K562 (cell line): ENCODE measurements around the gene GNA14. TPM values are rescaled to one million over a fixed set of nuclear protein-coding genes. Genes with fewer than 3 reads are reported as not detected.

ENCODE experiments used
- ATAC-seq: fragments of 200-7000 bp; cut with Tn5 transposase; 3 replicates; pipeline ENCODE4 v1.9.1; 2020; ENCODE audit warnings: moderate library complexity
- BruUV-seq: library from RNA; stranded (reverse); fragments of 400-500 nt; replicated peaks from 2 replicates; lab custom pipeline; 2021; lab: Mats Ljungman, UMichigan
- CTCF ChIA-PET: fragments of 300-600 bp; formaldehyde crosslinking; extraction: SDS; loops from one replicate; lab custom pipeline; 2021; ENCODE audit warnings: low intra/inter-chr PET ratio; lab: Yijun Ruan, JAX
- POLR2A ChIA-PET: fragments of 300-600, 350-650 bp; sonication (Branson Sonifier 250); formaldehyde crosslinking; extraction: SDS; loops from one replicate; lab custom pipeline; 2021; ENCODE audit warnings: antibody characterized with exemption, inconsistent platforms; lab: Yijun Ruan, JAX
- DNase-seq, 4 experiments: peaks; one replicate each; pipeline versions ENCODE4 v3.0.0 to v3.0.0-alpha.2; 2011 to 2018; ENCODE audit warnings: low spot score in 3 of 4, mixed read lengths in 3 of 4; ENCODE audit errors: extremely low read depth in 1 of 4
- FAIRE-seq: peaks from 2 replicates; lab custom pipeline; 2011; peaks lifted over from hg19 to GRCh38; lab: Jason Lieb, UNC
- H2AFZ ChIP-seq: 2 replicates; pipeline ENCODE4 v1.6.0; 2011; ENCODE audit warnings: low read depth, low read length, control low read depth, inconsistent platforms
- H3K27ac ChIP-seq: fragments of 200-600 bp; 3 replicates; pipeline ENCODE4 v1.8.0; 2011; ENCODE audit warnings: low read depth, mild to moderate bottlenecking, control low read depth, inconsistent platforms, low read length, moderate library complexity, mixed read lengths; ENCODE audit errors: extremely low read depth
- H3K27me3 ChIP-seq, 2 experiments: fragments of 300-600 bp in 1 of 2; 2 replicates in 1 of 2; 3 replicates in 1 of 2; pipeline versions ENCODE4 v1.6.0 to v1.8.0; 2011; ENCODE audit warnings: inconsistent platforms in 2 of 2, low read length in 2 of 2, mild to moderate bottlenecking in 1 of 2, mixed read lengths in 1 of 2, moderate library complexity in 1 of 2; ENCODE audit not compliant: control insufficient read depth in 2 of 2, insufficient read depth in 2 of 2
- H3K36me3 ChIP-seq: fragments of 300-600 bp; 3 replicates; pipeline ENCODE4 v1.8.0; 2011; ENCODE audit warnings: mild to moderate bottlenecking, low read length, inconsistent platforms; ENCODE audit not compliant: control insufficient read depth, insufficient read depth
- H3K4me1 ChIP-seq, 2 experiments: fragments of 200-600 bp in 1 of 2; replicated peaks in 1 of 2; 2 replicates in 1 of 2; 3 replicates in 1 of 2; pipeline versions ENCODE4 v1.5.1 to v1.8.0; 2011; ENCODE audit warnings: inconsistent platforms in 2 of 2, low read length in 2 of 2, mild to moderate bottlenecking in 1 of 2, mixed read lengths in 1 of 2, moderate library complexity in 1 of 2; ENCODE audit not compliant: control insufficient read depth in 2 of 2, insufficient read depth in 2 of 2
- H3K4me2 ChIP-seq: 2 replicates; pipeline ENCODE4 v1.6.1; 2011; ENCODE audit warnings: low read length, control low read depth, inconsistent platforms, mixed read lengths; ENCODE audit not compliant: insufficient read depth
- H3K4me3 ChIP-seq: fragments of 200-600 bp; sonication (generic), shearing (Covaris generic); 2 replicates; pipeline ENCODE4 v1.5.1; 2016; ENCODE audit warnings: control low read depth, inconsistent platforms
- H3K79me2 ChIP-seq: fragments of 200-600 bp; 3 replicates; pipeline ENCODE4 v1.8.0; 2011; ENCODE audit warnings: low read length, inconsistent platforms; ENCODE audit not compliant: control insufficient read depth, insufficient read depth
- H3K9ac ChIP-seq, 2 experiments: 2 replicates each; pipeline versions ENCODE4 v1.6.0 to v1.6.1; 2011; ENCODE audit warnings: low read depth in 2 of 2, low read length in 2 of 2, control low read depth in 1 of 2, inconsistent platforms in 1 of 2, mild to moderate bottlenecking in 1 of 2, mixed read lengths in 1 of 2; ENCODE audit not compliant: insufficient read depth in 1 of 2
- H3K9me1 ChIP-seq: one replicate; pipeline ENCODE4 v1.6.0; 2011; ENCODE audit warnings: inconsistent platforms, mild to moderate bottlenecking, low read length, moderate library complexity; ENCODE audit not compliant: control insufficient read depth, insufficient read depth
- H3K9me3 ChIP-seq: replicated peaks from 2 replicates; pipeline ENCODE4 v1.5.1; 2011; ENCODE audit warnings: low read depth, low read length, inconsistent platforms; ENCODE audit not compliant: control insufficient read depth, insufficient read depth
- H4K20me1 ChIP-seq: replicated peaks from 2 replicates; pipeline ENCODE4 v1.6.1; 2011; ENCODE audit warnings: low read length, inconsistent platforms, mixed read lengths; ENCODE audit not compliant: control insufficient read depth, insufficient read depth
- ATF7 ChIP-seq: fragments of 450-650 bp; IDR thresholded peaks from 2 replicates; pipeline ENCODE4 v1.7.1; 2014; ENCODE audit warnings: mild to moderate bottlenecking, moderate library complexity
- FOXJ3 ChIP-seq: sonication (generic); formaldehyde crosslinking; IDR thresholded peaks from 2 replicates; pipeline ENCODE4 v1.4.0; 2020; ENCODE audit warnings: mild to moderate bottlenecking, missing genetic modification reagents
- GTF2F1 ChIP-seq: IDR thresholded peaks from 2 replicates; pipeline ENCODE4 v1.6.1; 2011; ENCODE audit warnings: low read depth, low read length, improper control_type of control experiment
- STAT5A ChIP-seq: IDR thresholded peaks from 2 replicates; pipeline ENCODE4 v1.6.1; 2012; ENCODE audit warnings: low read length, inconsistent platforms, borderline replicate concordance
- ZNF41 ChIP-seq: fragments of 250-450 bp; sonication (Bioruptor Pico); conservative IDR thresholded peaks from 2 replicates; pipeline ENCODE4 v1.4.0; 2020; ENCODE audit warnings: mild to moderate bottlenecking
- ZNF444 ChIP-seq: fragments of 250-450 bp; sonication (Bioruptor Pico); IDR thresholded peaks from 2 replicates; pipeline ENCODE4 v1.4.0; 2020; ENCODE audit warnings: mild to moderate bottlenecking, moderate library complexity
- ZNF696 ChIP-seq: fragments of 250-450 bp; sonication (Bioruptor Pico); conservative IDR thresholded peaks from 2 replicates; pipeline ENCODE4 v1.4.0; 2020; ENCODE audit warnings: mild to moderate bottlenecking, moderate library complexity
- WGBS: fragments of 100-300 bp; shearing (Covaris generic); methylation state at CpG from one replicate; pipeline ENCODE4 v1.1.6; 2016; ENCODE audit warnings: low coverage, mixed read lengths; ENCODE audit not compliant: insufficient coverage; ENCODE audit errors: missing lambda C conversion rate; 5-methylcytosine and 5-hydroxymethylcytosine counted together
- in situ Hi-C: fragments of 300-500 bp; cut with MboI; formaldehyde crosslinking; loops from 4 replicates; pipeline ENCODE4 v1.15.0; 2018; ENCODE audit warnings: inconsistent platforms, mixed read lengths
- intact Hi-C: fragments of 100-400 bp; cut with micrococcal nuclease; formaldehyde crosslinking; loops from 2 replicates; pipeline ENCODE4 v1.14.2; 2022
- polyA plus RNA-seq, 8 experiments: library from polyadenylated mRNA; depleted of rRNA in 4 of 8; stranded (reverse) in 5 of 8; unstranded in 3 of 8; fragments of >200 nt; fragmentation: Nextera tagmentation in 2 of 8; fragmentation: Illumina TruSeq in 1 of 8; extraction: Ambion mirVana in 2 of 8; extraction: Trizol in 1 of 8; gene quantifications; 2 replicates each; pipeline versions ENCODE4 v1.2.1 to v1.2.3, GENCODE V29; 2011 to 2014; ENCODE audit warnings: inconsistent platforms in 1 of 8, missing spikeins in 1 of 8
- total RNA-seq, 7 experiments: library from RNA; depleted of rRNA in 6 of 7; stranded (reverse); fragments of >200 nt in 6 of 7; fragmentation: Illumina TruSeq in 2 of 7; extraction: Trizol in 2 of 7; gene quantifications; 2 replicates each; pipeline versions ENCODE4 v1.2.1 to v1.2.3, GENCODE V29; 2011 to 2021; ENCODE audit warnings: low replicate concordance in 1 of 7
- TF ChIP-seq, protein P1 (sequence below): sonication (generic); formaldehyde crosslinking; IDR thresholded peaks from 2 replicates; pipeline ENCODE4 v1.5.0; 2020; ENCODE audit warnings: missing genetic modification reagents
- TF ChIP-seq, protein P2 (sequence below), 2 experiments: IDR thresholded peaks in 1 of 2; conservative IDR thresholded peaks in 1 of 2; 2 replicates each; pipeline ENCODE4 v1.6.1; 2016; ENCODE audit warnings: low read depth in 2 of 2, mild to moderate bottlenecking in 1 of 2, missing compliant biosample characterization in 1 of 2, missing genetic modification characterization in 1 of 2, moderate library complexity in 1 of 2
- TF ChIP-seq, protein P3 (sequence below): sonication (generic); formaldehyde crosslinking; IDR thresholded peaks from 2 replicates; pipeline ENCODE4 v1.8.0; 2022; ENCODE audit warnings: mild to moderate bottlenecking, missing genetic modification reagents
- TF ChIP-seq, protein P4 (sequence below): sonication (generic); formaldehyde crosslinking; IDR thresholded peaks from 2 replicates; pipeline ENCODE4 v1.8.0; 2022; ENCODE audit warnings: mild to moderate bottlenecking, missing genetic modification reagents
- TF ChIP-seq, protein P5 (sequence below): sonication (generic); IDR thresholded peaks from 2 replicates; pipeline ENCODE4 v1.6.1; 2016

Gene GNA14
- total and polyA plus RNA-seq, 9 of the 15 experiments (the other 6 are each of a cell fraction or from before 2014, with no cell fraction given), result 0.03 to 0.11 (median 0.03) TPM; not detected in 6

DNA sequence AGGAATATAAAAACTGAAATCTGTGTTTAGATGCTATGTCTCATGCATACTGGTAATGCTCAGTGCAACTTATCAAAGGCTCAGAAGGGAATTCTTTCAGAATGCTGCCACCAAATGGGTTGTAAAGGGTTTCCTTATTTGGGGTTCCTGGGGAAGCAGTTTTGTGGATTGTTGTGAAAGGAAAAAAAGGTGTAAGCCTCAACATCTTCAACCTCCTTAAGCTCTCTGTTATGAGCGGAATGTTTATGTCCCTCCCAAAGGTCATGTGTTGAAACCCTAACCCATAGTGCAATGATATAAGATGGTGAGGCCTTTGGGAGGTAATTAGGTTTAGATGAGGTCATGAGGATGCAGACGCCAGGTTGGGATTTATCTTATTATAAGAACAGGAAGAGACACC lies 41.6 kb downstream of the GNA14 start:
- FAIRE-seq, result no peak
- no peak overlapping the region for H3K4me2 ChIP-seq
- no peak for TF ChIP-seq ZNF41 (CRISPR knock-in tag)
- TF ChIP-seq FOXJ3, result no peak
- TF ChIP-seq, protein P1, sequence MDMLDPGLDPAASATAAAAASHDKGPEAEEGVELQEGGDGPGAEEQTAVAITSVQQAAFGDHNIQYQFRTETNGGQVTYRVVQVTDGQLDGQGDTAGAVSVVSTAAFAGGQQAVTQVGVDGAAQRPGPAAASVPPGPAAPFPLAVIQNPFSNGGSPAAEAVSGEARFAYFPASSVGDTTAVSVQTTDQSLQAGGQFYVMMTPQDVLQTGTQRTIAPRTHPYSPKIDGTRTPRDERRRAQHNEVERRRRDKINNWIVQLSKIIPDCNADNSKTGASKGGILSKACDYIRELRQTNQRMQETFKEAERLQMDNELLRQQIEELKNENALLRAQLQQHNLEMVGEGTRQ (CRISPR knock-in tag), result no peak
- TF ChIP-seq STAT5A, result no peak
- TF ChIP-seq ZNF696, result no peak
- no peak for TF ChIP-seq ZNF444 (CRISPR knock-in tag)
- TF ChIP-seq, protein P2, sequence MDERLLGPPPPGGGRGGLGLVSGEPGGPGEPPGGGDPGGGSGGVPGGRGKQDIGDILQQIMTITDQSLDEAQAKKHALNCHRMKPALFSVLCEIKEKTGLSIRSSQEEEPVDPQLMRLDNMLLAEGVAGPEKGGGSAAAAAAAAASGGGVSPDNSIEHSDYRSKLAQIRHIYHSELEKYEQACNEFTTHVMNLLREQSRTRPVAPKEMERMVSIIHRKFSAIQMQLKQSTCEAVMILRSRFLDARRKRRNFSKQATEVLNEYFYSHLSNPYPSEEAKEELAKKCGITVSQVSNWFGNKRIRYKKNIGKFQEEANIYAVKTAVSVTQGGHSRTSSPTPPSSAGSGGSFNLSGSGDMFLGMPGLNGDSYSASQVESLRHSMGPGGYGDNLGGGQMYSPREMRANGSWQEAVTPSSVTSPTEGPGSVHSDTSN (CRISPR knock-in tag; IDR thresholded peaks at IDR 0.05; ENCODE audit: low read depth), result no peak
- TF ChIP-seq, protein P2 (tag; conservative IDR thresholded peaks at IDR 0.05; ENCODE audit: low read depth), result no peak
- no peak for TF ChIP-seq GTF2F1
- no peak for TF ChIP-seq ATF7
- TF ChIP-seq, protein P3, sequence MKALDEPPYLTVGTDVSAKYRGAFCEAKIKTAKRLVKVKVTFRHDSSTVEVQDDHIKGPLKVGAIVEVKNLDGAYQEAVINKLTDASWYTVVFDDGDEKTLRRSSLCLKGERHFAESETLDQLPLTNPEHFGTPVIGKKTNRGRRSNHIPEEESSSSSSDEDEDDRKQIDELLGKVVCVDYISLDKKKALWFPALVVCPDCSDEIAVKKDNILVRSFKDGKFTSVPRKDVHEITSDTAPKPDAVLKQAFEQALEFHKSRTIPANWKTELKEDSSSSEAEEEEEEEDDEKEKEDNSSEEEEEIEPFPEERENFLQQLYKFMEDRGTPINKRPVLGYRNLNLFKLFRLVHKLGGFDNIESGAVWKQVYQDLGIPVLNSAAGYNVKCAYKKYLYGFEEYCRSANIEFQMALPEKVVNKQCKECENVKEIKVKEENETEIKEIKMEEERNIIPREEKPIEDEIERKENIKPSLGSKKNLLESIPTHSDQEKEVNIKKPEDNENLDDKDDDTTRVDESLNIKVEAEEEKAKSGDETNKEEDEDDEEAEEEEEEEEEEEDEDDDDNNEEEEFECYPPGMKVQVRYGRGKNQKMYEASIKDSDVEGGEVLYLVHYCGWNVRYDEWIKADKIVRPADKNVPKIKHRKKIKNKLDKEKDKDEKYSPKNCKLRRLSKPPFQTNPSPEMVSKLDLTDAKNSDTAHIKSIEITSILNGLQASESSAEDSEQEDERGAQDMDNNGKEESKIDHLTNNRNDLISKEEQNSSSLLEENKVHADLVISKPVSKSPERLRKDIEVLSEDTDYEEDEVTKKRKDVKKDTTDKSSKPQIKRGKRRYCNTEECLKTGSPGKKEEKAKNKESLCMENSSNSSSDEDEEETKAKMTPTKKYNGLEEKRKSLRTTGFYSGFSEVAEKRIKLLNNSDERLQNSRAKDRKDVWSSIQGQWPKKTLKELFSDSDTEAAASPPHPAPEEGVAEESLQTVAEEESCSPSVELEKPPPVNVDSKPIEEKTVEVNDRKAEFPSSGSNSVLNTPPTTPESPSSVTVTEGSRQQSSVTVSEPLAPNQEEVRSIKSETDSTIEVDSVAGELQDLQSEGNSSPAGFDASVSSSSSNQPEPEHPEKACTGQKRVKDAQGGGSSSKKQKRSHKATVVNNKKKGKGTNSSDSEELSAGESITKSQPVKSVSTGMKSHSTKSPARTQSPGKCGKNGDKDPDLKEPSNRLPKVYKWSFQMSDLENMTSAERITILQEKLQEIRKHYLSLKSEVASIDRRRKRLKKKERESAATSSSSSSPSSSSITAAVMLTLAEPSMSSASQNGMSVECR (CRISPR knock-in tag), result no peak
- TF ChIP-seq, protein P4, sequence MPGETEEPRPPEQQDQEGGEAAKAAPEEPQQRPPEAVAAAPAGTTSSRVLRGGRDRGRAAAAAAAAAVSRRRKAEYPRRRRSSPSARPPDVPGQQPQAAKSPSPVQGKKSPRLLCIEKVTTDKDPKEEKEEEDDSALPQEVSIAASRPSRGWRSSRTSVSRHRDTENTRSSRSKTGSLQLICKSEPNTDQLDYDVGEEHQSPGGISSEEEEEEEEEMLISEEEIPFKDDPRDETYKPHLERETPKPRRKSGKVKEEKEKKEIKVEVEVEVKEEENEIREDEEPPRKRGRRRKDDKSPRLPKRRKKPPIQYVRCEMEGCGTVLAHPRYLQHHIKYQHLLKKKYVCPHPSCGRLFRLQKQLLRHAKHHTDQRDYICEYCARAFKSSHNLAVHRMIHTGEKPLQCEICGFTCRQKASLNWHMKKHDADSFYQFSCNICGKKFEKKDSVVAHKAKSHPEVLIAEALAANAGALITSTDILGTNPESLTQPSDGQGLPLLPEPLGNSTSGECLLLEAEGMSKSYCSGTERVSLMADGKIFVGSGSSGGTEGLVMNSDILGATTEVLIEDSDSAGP (CRISPR knock-in tag), result no peak
- TF ChIP-seq, protein P5, sequence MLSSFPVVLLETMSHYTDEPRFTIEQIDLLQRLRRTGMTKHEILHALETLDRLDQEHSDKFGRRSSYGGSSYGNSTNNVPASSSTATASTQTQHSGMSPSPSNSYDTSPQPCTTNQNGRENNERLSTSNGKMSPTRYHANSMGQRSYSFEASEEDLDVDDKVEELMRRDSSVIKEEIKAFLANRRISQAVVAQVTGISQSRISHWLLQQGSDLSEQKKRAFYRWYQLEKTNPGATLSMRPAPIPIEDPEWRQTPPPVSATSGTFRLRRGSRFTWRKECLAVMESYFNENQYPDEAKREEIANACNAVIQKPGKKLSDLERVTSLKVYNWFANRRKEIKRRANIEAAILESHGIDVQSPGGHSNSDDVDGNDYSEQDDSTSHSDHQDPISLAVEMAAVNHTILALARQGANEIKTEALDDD, result no peak

More for the DNA sequence above, 41.6 kb downstream of the GNA14 start:
- in situ Hi-C loops (no loop called here), intact Hi-C loops (no loop called here)
- Histone ChIP-seq H2AFZ (no peak overlapping the region), H3K4me3 (no peak overlapping the region), H3K36me3 (no peaks in the 10 kb centered on the region), H4K20me1 (no peaks in the 10 kb centered on the region), H3K9ac (no peak overlapping the region), H3K4me1 (no peaks in the 10 kb centered on the region), H3K9me1 (no peaks in the 10 kb centered on the region), H3K79me2 (no peaks in the 10 kb centered on the region), H3K27ac (no peak overlapping the region), H3K27me3 (no peaks in the 10 kb centered on the region; a peak in 3 of 5 replicates), H3K9me3 (no peaks in the 10 kb centered on the region)
- ChIA-PET CTCF (no interaction called here), POLR2A (no interaction called here)
- WGBS, result 0% methylated on average over 2 of the region's 2 CpGs
- no TSS peak for BruUV-seq
- ATAC-seq (no peak), DNase-seq (no peak)
